GM12891 (cell line): ENCODE results near the gene SLC26A9.

Experiments used
- POLR2A ChIP-seq: IDR thresholded peaks from 2 replicates; pipeline ENCODE4 v1.6.1; 2011; ENCODE audit warnings: low read depth, low read length, control low read depth
- POLR2AphosphoS5 ChIP-seq: IDR thresholded peaks from 2 replicates; pipeline ENCODE4 v1.6.1; 2011; ENCODE audit warnings: low read depth, low read length, control low read depth
- SPI1 ChIP-seq: IDR thresholded peaks from 2 replicates; pipeline ENCODE4 v1.6.1; 2011; ENCODE audit warnings: low read depth, low read length, control low read depth
- TAF1 ChIP-seq: IDR thresholded peaks from 2 replicates; pipeline ENCODE4 v1.6.1; 2011; ENCODE audit warnings: low read depth, low read length, control low read depth

DNA sequence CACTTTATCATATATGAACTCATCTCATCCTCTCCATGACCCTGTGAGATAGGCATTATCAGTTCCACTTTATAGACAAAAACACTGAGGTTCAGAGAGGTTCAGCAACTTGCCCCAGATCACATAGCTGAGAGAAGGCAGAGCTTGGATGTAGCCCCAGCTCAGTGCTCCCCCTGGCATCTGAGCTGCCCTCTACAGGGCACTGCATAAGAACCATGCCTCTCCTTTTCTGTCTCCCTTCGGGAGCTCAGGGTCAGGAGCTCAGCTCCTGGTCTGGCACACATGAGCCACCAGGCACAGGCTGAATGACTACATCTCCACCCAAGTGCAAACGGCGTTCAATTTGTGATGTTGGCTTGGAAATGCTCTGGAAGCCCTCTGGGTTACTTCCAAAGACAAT is 43.0 kb upstream of the SLC26A9 start:
- TF ChIP-seq POLR2A (no peak), POLR2AphosphoS5 (no peak), SPI1 (no peak), TAF1 (no peak)
